GM21526 (cell line): ENCODE measurements around the gene MOBP.

ENCODE experiments used
- ATAC-seq: cut with Tn5 transposase; IDR thresholded peaks from one replicate; pipeline ENCODE4 v1.9.1; 2021; ENCODE audit warnings: moderate library complexity; ENCODE audit not compliant: unreplicated experiment, low FRiP score

The MOBP gene

GRCh38 chr3:39491733-39492350 lies 24.4 kb downstream of the MOBP start:
- no peak for ATAC-seq

GRCh38 chr3:39494781-39495180 lies 27.3 kb downstream of the MOBP start:
- ATAC-seq, result no peak

GRCh38 chr3:39497753-39498152 lies 30.3 kb downstream of the MOBP start:
- no peak for ATAC-seq

- no peak for ATAC-seq
Observed at GRCh38 chr3:39499651-39500273, 32.3 kb downstream of the MOBP start.

- ATAC-seq, result no peak
Observed at GRCh38 chr3:39501059-39501458, 33.6 kb downstream of the MOBP start.

- no peak for ATAC-seq
Observed at GRCh38 chr3:39501968-39502837, 34.7 kb downstream of the MOBP start.

GRCh38 chr3:39502838-39503145 lies 35.3 kb downstream of the MOBP start:
- ATAC-seq, result no peak

- no peak for ATAC-seq
Observed at GRCh38 chr3:39505866-39506742, 38.6 kb downstream of the MOBP start.

GRCh38 chr3:39506863-39507262 lies 39.4 kb downstream of the MOBP start:
- no peak for ATAC-seq

- no peak for ATAC-seq
Observed at GRCh38 chr3:39513791-39514369, 46.4 kb downstream of the MOBP start.

GRCh38 chr3:39515681-39516441 lies 48.4 kb downstream of the MOBP start:
- ATAC-seq, result no peak

GRCh38 chr3:39519103-39519502 lies 51.6 kb downstream of the MOBP start:
- ATAC-seq, result no peak

GRCh38 chr3:39519554-39520288 lies 52.2 kb downstream of the MOBP start:
- no peak for ATAC-seq

GRCh38 chr3:39521456-39521855 lies 54.0 kb downstream of the MOBP start:
- no peak for ATAC-seq

- no peak for ATAC-seq
Observed at GRCh38 chr3:39524107-39524506, 56.6 kb downstream of the MOBP start.

GRCh38 chr3:39528844-39529243 lies 61.4 kb downstream of the MOBP start:
- ATAC-seq, result no peak

GRCh38 chr3:39529577-39529976 lies 62.1 kb downstream of the MOBP start:
- no peak for ATAC-seq

- ATAC-seq, result no peak
Observed at GRCh38 chr3:39531066-39531465, 63.6 kb downstream of the MOBP start.

GRCh38 chr3:39531665-39532064 lies 64.2 kb downstream of the MOBP start:
- no peak for ATAC-seq
